Lung microvascular endothelial cell (primary cell): ENCODE results near the gene ARVCF. TPM values are rescaled to one million over a fixed set of nuclear protein-coding genes. Genes with fewer than 3 reads are reported as not detected.
"Not testable (repeated sequence)": the region's sequence is repeated elsewhere in the genome, so short reads cannot be mapped to it uniquely, and the experiment has no call there.

Experiments
- DNase-seq, 2 donors: peaks; one replicate each; pipeline versions ENCODE4 v3.0.0 to v3.0.0-alpha.2; 2010; ENCODE audit warnings: low read depth in 2 of 2
- total RNA-seq: library from RNA; depleted of rRNA; stranded (reverse); fragments of >200 nt; gene quantifications from 2 replicates; pipeline ENCODE4 v1.2.1, GENCODE V29; 2014

The ARVCF gene
- total RNA-seq, 1 donor from 2014 or later = 72.0 TPM

- DNase-seq = peak; percentile 40 to 85
These were observed 78.8 kb downstream of the ARVCF start for GRCh38 chr22:19937616-19938473.

GRCh38 chr22:19936513-19936912 is 80.1 kb downstream of the ARVCF start:
- no peak for DNase-seq

GRCh38 chr22:19935123-19935718 is 81.4 kb downstream of the ARVCF start:
- not testable (repeated sequence) for DNase-seq

- DNase-seq = no peak
These were observed 83.0 kb downstream of the ARVCF start for GRCh38 chr22:19933341-19934241.

GRCh38 chr22:19932367-19933206 is 84.0 kb downstream of the ARVCF start:
- no peak for DNase-seq

- no peak for DNase-seq
These were observed 85.1 kb downstream of the ARVCF start for GRCh38 chr22:19931514-19931913.

- no peak for DNase-seq
These were observed 85.8 kb downstream of the ARVCF start for GRCh38 chr22:19930551-19931486.

GRCh38 chr22:19929586-19930550 is 86.8 kb downstream of the ARVCF start:
- DNase-seq = no peak

- DNase-seq = no peak
These were observed 88.4 kb downstream of the ARVCF start for GRCh38 chr22:19928207-19928606.

GRCh38 chr22:19927696-19928095 is 88.9 kb downstream of the ARVCF start:
- DNase-seq = no peak

- DNase-seq = not testable (repeated sequence)
These were observed 90.6 kb downstream of the ARVCF start for GRCh38 chr22:19926028-19926427.

GRCh38 chr22:19923914-19924513 is 92.6 kb downstream of the ARVCF start:
- no peak for DNase-seq

GRCh38 chr22:19921544-19922081 is 95.0 kb downstream of the ARVCF start:
- no peak for DNase-seq

Other genes with a start within 250 kb of the ARVCF start
- 3.5 and 4.4 TPM in 2 replicates for gene GNB1L, start 161.9 kb downstream of the ARVCF start, total RNA-seq
- 17.7 and 25.8 TPM in 2 replicates for gene RTL10, start 161.9 kb downstream of the ARVCF start, total RNA-seq
- 222 and 628 TPM in 2 replicates for gene COMT, start 75.1 kb downstream of the ARVCF start, total RNA-seq
- gene TXNRD2, start 75.0 kb downstream of the ARVCF start, total RNA-seq = 55.6 and 63.5 TPM in 2 replicates
- gene TANGO2, start 4.3 kb upstream of the ARVCF start, total RNA-seq = 42.3 and 46.8 TPM in 2 replicates
- gene DGCR8, start 63.4 kb upstream of the ARVCF start, total RNA-seq = 17.4 and 23.2 TPM in 2 replicates
- gene RANBP1, start 99.3 kb upstream of the ARVCF start, total RNA-seq = 99.2 and 108 TPM in 2 replicates
- gene TRMT2A, start 100.4 kb upstream of the ARVCF start, total RNA-seq = 24.0 and 31.0 TPM in 2 replicates
- 2.8 and 4.2 TPM in 2 replicates for gene ZDHHC8, start 115.0 kb upstream of the ARVCF start, total RNA-seq
- gene CCDC188, start 134.2 kb upstream of the ARVCF start, total RNA-seq = 3.5 and 3.6 TPM in 2 replicates